ENCODE data around the gene APLP1. TPM values are rescaled to one million over a fixed set of nuclear protein-coding genes. Genes with fewer than 3 reads are reported as not detected.

APLP1 gene
- 18.4 and 45.8 TPM in 2 replicates for total RNA-seq

DNA sequence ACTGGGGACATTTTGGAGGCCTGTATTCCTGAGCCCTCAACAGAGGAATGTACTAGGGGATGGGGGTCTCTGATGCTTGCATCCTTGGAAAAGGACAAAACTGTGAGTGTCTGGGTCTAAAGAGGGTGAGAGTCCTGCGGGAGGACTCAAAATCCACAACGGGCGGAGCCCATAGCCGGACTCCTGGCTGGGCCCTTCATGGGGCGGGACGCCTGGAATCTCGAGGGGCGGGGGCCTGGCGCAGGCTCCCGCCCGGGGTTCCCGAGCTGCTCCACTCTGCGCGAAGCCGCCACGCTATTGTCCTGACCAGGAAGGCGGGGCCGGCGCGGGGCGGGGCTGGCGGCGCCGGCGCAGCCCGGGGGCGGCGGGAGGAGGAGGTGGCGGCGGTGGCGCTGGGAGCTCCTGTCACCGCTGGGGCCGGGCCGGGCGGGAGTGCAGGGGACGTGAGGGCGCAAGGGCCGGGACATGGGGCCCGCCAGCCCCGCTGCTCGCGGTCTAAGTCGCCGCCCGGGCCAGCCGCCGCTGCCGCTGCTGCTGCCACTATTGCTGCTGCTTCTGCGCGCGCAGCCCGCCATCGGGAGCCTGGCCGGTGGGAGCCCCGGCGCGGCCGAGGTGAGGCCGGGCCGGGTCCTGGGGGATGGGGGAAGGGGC is at the start of gene APLP1:
APLP1 (plus strand) TSS at position 403 of the 651 bp plus-strand sequence; CDS start at position 466, 63 bp downstream.

DNA sequence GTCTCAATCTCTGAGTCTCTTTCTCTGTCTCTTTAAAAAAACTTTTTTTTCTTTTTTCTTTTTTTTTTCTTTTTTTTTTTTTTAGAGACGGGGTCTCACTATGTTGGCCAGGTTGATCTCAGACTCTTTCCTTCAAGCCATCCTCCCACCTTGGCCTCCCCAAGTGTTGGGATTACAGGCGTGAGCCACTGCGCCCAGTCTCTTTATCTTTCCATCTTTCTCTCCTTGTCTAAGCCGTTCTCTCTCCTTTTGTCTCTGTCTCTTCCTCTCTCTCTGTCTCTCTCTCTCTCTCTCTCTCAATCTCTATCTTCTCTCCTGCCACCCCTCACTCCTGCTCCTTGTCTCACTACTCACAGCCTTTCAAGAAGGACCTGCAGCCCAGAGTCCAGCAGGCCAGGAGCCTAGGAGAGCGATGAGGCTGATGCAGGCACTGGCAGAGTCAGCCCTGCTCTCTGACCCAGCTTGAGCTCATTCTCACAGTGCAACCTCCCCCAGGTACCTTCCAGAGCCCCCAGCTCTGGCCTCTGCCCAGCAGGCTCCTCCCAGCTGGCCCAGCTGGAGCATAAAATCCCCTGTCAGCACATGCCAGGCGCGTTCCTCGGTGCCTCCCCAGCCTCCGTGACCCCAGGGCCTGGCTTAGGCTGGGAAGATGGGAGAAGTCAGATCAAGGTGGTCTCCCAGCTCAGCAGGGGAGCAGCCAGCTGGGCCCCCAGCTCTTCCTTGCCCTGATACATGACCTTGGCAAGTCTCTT is 16.2 kb upstream of the APLP1 start, which contains the start of gene NPHS1:
NPHS1 (minus strand) TSS at position 476 of the 752 bp plus-strand sequence. CDS start 667 bp downstream, outside the sequence.

DNA sequence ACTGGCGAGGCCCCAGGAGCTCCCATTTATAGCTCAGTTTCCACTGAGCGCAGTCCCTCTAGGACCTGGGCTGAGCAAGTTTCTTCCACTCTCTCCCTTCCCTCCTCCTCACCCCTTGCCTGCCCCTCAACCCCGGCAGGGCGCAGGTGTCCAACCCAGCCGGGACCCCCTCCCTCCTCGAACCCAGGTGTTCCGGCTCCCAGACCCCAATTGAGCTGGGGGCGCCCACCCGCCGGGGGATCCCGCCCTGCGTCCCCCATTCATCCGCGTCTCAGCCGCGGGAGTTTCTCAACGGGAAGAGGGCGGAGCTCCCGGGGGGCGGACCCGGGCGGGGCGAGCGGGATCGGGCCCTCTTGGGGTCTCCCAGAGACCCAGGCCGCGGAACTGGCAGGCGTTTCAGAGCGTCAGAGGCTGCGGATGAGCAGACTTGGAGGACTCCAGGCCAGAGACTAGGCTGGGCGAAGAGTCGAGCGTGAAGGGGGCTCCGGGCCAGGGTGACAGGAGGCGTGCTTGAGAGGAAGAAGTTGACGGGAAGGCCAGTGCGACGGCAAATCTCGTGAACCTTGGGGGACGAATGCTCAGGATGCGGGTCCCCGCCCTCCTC is 11.7 kb upstream of the APLP1 start, which contains the start of gene KIRREL2:
KIRREL2 (plus strand) TSS at position 366 of the 604 bp plus-strand sequence; CDS start at position 575, 209 bp downstream.

DNA sequence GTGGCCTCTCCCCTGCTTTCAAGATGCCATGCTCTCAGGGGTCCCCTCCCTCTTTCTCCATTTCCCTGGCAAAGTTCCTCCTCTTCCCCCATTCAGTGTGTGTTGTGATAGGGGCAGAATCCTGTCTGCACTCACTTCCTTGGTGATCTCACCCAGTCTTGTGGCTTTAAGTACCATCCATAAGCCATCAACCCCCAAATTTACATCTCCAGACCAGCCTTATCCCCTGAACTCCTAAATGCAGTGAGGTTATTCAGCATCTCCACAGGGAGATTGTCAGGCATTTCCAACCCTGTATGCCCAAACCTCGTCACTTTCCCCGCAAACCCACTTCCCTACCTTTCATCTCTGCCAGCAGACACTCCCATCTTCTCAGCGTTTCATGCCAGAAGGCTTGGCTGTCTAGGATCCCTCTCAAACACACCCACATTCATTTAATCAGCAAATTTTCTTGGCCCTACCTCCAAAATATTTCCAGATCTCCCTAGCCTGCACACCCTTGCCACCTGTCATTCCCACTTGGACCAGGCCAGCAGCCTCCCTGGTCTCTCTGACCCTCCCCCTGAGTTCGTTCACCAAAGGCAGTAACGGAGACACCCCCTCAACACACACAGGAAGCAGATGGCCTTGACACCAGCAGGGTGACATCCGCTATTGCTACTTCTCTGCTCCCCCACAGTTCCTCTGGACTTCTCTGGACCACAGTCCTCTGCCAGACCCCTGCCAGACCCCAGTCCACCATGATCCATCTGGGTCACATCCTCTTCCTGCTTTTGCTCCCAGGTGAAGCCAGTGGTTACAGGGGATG is 33.7 kb downstream of the APLP1 start, which contains the start of gene HCST:
HCST (plus strand) TSS at position 676 of the 808 bp plus-strand sequence; CDS start at position 741, 65 bp downstream.

DNA sequence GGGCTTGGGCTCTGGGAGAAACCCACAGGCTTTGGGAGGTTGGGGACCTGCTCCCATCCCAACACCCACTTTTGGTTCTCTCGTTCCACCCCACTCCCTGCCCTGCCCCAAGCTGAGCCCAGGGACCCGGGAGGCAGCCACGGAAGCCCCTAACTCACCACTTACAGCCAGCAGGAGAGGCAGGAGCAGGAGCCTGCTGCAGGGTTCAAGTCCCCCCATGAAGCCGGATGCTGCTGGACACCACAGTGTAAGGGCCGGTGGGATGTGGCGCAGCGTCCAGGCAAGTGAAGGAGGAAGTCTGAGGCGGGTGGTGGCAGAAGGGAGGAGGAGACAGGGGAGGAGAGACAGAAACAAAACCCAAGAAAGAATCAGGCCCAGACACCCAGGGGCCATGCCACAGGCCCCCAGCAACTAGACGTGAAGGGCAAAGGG is 39.7 kb downstream of the APLP1 start, which contains the start of gene TYROBP:
TYROBP (minus strand) TSS at position 286 of the 432 bp plus-strand sequence; CDS start at position 219, 67 bp downstream.

Other genes starting within 250 kb of the APLP1 start
- 92.3 and 98.7 TPM in 2 replicates for gene RBM42, start 239.5 kb upstream of the APLP1 start, total RNA-seq
- gene ETV2, start 226.8 kb upstream of the APLP1 start, total RNA-seq, result 1.4 TPM in 1 of 2 replicates, not detected in the other
- 630 and 856 TPM in 2 replicates for gene COX6B1, start 220.3 kb upstream of the APLP1 start, total RNA-seq
- gene UPK1A, start 202.1 kb upstream of the APLP1 start, total RNA-seq, result not detected in 2 replicates
- gene ZBTB32, start 164.0 kb upstream of the APLP1 start, total RNA-seq, result not detected in 2 replicates
- 7.5 and 9.7 TPM in 2 replicates for gene KMT2B, start 150.6 kb upstream of the APLP1 start, total RNA-seq
- gene IGFLR1, start 126.1 kb upstream of the APLP1 start, total RNA-seq, result 0.29 and 3.9 TPM in 2 replicates
- gene U2AF1L4, start 123.2 kb upstream of the APLP1 start, total RNA-seq, result 4.8 and 6.1 TPM in 2 replicates
- gene PSENEN, start 122.9 kb upstream of the APLP1 start, total RNA-seq, result 58.7 and 68.6 TPM in 2 replicates
- 16.0 and 19.6 TPM in 2 replicates for gene LIN37, start 120.0 kb upstream of the APLP1 start, total RNA-seq
- 25.7 and 41.2 TPM in 2 replicates for gene HSPB6, start 111.5 kb upstream of the APLP1 start, total RNA-seq
- gene PROSER3, start 110.4 kb upstream of the APLP1 start, total RNA-seq, result 10.5 and 11.5 TPM in 2 replicates
- 1.4 and 9.9 TPM in 2 replicates for gene ARHGAP33, start 93.0 kb upstream of the APLP1 start, total RNA-seq
- not detected in 2 replicates for gene PRODH2, start 55.7 kb upstream of the APLP1 start, total RNA-seq
- not detected in 2 replicates for gene NPHS1, start 16.1 kb upstream of the APLP1 start, total RNA-seq
- gene KIRREL2, start 11.7 kb upstream of the APLP1 start, total RNA-seq, result 0.86 TPM in 1 of 2 replicates, not detected in the other
- gene NFKBID, start 32.0 kb downstream of the APLP1 start, total RNA-seq, result 3.7 and 7.1 TPM in 2 replicates
- gene HCST, start 34.0 kb downstream of the APLP1 start, total RNA-seq, result not detected in 2 replicates
- gene TYROBP, start 39.7 kb downstream of the APLP1 start, total RNA-seq, result not detected in 2 replicates
- gene LRFN3, start 67.8 kb downstream of the APLP1 start, total RNA-seq, result 2.6 and 3.2 TPM in 2 replicates
- gene SDHAF1, start 126.6 kb downstream of the APLP1 start, total RNA-seq, result 20.4 and 34.9 TPM in 2 replicates
- 0.18 TPM in 1 of 2 replicates, not detected in the other for gene SYNE4, start 140.2 kb downstream of the APLP1 start, total RNA-seq
- 27.5 and 29.4 TPM in 2 replicates for gene ALKBH6, start 145.6 kb downstream of the APLP1 start, total RNA-seq
- 9.2 and 11.5 TPM in 2 replicates for gene CLIP3, start 164.3 kb downstream of the APLP1 start, total RNA-seq
- 8.4 and 9.0 TPM in 2 replicates for gene THAP8, start 185.7 kb downstream of the APLP1 start, total RNA-seq
- 9.4 and 11.5 TPM in 2 replicates for gene WDR62, start 186.3 kb downstream of the APLP1 start, total RNA-seq
- not detected in 2 replicates for gene OVOL3, start 242.6 kb downstream of the APLP1 start, total RNA-seq
- 36.3 and 40.9 TPM in 2 replicates for gene POLR2I, start 246.3 kb downstream of the APLP1 start, total RNA-seq
- gene TBCB, start 246.9 kb downstream of the APLP1 start, total RNA-seq, result 296 and 316 TPM in 2 replicates